Activated naive CD4-positive, alpha-beta T cell treated with anti-CD3 and anti-CD28 coated beads for 36 hours (primary cell): ENCODE measurements around the gene NOP56. TPM values are rescaled to one million over a fixed set of nuclear protein-coding genes. Genes with fewer than 3 reads are reported as not detected.
"Not testable (repeated sequence)": the region's sequence is repeated elsewhere in the genome, so short reads cannot be mapped to it uniquely, and the experiment has no call there.

Experiments used
- CTCF ChIA-PET: fragments of 350-600 bp; sonication (Branson Sonifier 250); formaldehyde crosslinking; loops from one replicate; lab custom pipeline; 2021; ENCODE audit warnings: antibody characterized with exemption; lab: Charles Lee
- DNase-seq: peaks from one replicate; pipeline ENCODE4 v3.0.0-alpha.2; 2020
- H3K27ac Mint-ChIP-seq: one replicate; pipeline ENCODE4 v1.8.0; 2021; ENCODE audit warnings: mild to moderate bottlenecking, mixed read lengths
- H3K27me3 Mint-ChIP-seq: one replicate; pipeline ENCODE4 v1.8.0; 2021; ENCODE audit warnings: low read depth, mixed read lengths
- H3K36me3 Mint-ChIP-seq: one replicate; pipeline ENCODE4 v1.8.0; 2021; ENCODE audit warnings: low read depth, mixed read lengths
- H3K4me1 Mint-ChIP-seq: one replicate; pipeline ENCODE4 v1.8.0; 2021; ENCODE audit warnings: low read depth, mixed read lengths
- H3K4me3 Mint-ChIP-seq: one replicate; pipeline ENCODE4 v1.8.0; 2021; ENCODE audit warnings: mild to moderate bottlenecking, moderate library complexity, mixed read lengths
- H3K9me3 Mint-ChIP-seq: one replicate; pipeline ENCODE4 v1.8.0; 2021; ENCODE audit warnings: mixed read lengths
- intact Hi-C: fragments of 100-400 bp; cut with micrococcal nuclease; formaldehyde crosslinking; loops from one replicate; pipeline ENCODE4 v1.15.1; 2023
- total RNA-seq, 2 experiments: library from RNA; stranded (reverse); gene quantifications; one replicate each; pipeline ENCODE4 v1.2.3, GENCODE V29; 2021

NOP56 gene
- total RNA-seq, 2 experiments from 2014 or later = 385 to 405 TPM

GRCh38 chr20:2691663-2692035 is 39.2 kb downstream of the NOP56 start:
- H3K27ac Mint-ChIP-seq = no peak overlapping the region
- H3K9me3 Mint-ChIP-seq = no peaks in the 10 kb centered on the region
- intact Hi-C loops = loop anchor here (1.0 kb wide), 1 partner anchor 61 kb away; no protein-coding TSS in a partner anchor
- peaks cover 3% of the 10 kb centered on the region for H3K36me3 Mint-ChIP-seq
- H3K4me1 Mint-ChIP-seq = peaks cover 15% of the 10 kb centered on the region
- peaks cover 36% of the 10 kb centered on the region for H3K27me3 Mint-ChIP-seq
- H3K4me3 Mint-ChIP-seq = peak overlapping the region; percentile 75
- CTCF ChIA-PET = interaction anchor here (1.1 to 1.2 kb wide), 2 partner anchors 50 to 61 kb away, joined by 3 read pairs; no protein-coding TSS in a partner anchor
- no peak for DNase-seq

- DNase-seq = peak; percentile 32
- Mint-ChIP-seq H3K4me1 (peaks cover 15% of the 10 kb centered on the region), H3K27me3 (peaks cover 40% of the 10 kb centered on the region), H3K9me3 (no peaks in the 10 kb centered on the region), H3K27ac (no peak within 1 kb of the TSS), H3K36me3 (peaks cover 3% of the 10 kb centered on the region), H3K4me3 (peak within 1 kb of the TSS; percentile 75)
- CTCF ChIA-PET = interaction anchor here (1.1 to 1.5 kb wide), 4 partner anchors 49 to 61 kb away, joined by 3 to 6 read pairs (median 3); no protein-coding TSS in a partner anchor
- intact Hi-C loops = loop anchor here (1.0 kb wide), 1 partner anchor 60 kb away; no protein-coding TSS in a partner anchor
Measured at GRCh38 chr20:2692036-2692885, 39.8 kb downstream of the NOP56 start, which contains the start of gene EBF4. EBF4 (plus strand) TSS chr20:2692780; CDS start chr20:2693646, 866 bp downstream.

GRCh38 chr20:2692886-2693285 is 40.5 kb downstream of the NOP56 start:
- intact Hi-C loops = loop anchor here (1.0 kb wide), 1 partner anchor 59 kb away; no protein-coding TSS in a partner anchor
- DNase-seq = peak; percentile 26

GRCh38 chr20:2693286-2694007 is 41.0 kb downstream of the NOP56 start:
- Mint-ChIP-seq H3K4me1 (peaks cover 4% of the 10 kb centered on the region), H3K36me3 (peaks cover 3% of the 10 kb centered on the region), H3K27me3 (peaks cover 40% of the 10 kb centered on the region), H3K27ac (no peak overlapping the region), H3K9me3 (no peaks in the 10 kb centered on the region), H3K4me3 (no peak overlapping the region)
- intact Hi-C loops = no loop called here
- CTCF ChIA-PET = interaction anchor here (0.6 to 1.5 kb wide), 6 partner anchors 19 to 147 kb away, joined by 3 to 6 read pairs (median 3); partner anchors contain the start of genes PCED1A and VPS16
- peak; percentile 54 for DNase-seq

More at GRCh38 chr20:2692886-2693285, 40.5 kb downstream of the NOP56 start:
- no peak overlapping the region for H3K4me3 Mint-ChIP-seq
- CTCF ChIA-PET = interaction anchor here (0.7 to 1.5 kb wide), 5 partner anchors 18 to 148 kb away, joined by 3 to 6 read pairs (median 3); partner anchors contain the start of genes PCED1A and VPS16
- peaks cover 3% of the 10 kb centered on the region for H3K36me3 Mint-ChIP-seq
- peaks cover 10% of the 10 kb centered on the region for H3K4me1 Mint-ChIP-seq
- H3K9me3 Mint-ChIP-seq = no peaks in the 10 kb centered on the region
- no peak overlapping the region for H3K27ac Mint-ChIP-seq
- H3K27me3 Mint-ChIP-seq = peaks cover 40% of the 10 kb centered on the region

GRCh38 chr20:2694008-2694471 is 41.6 kb downstream of the NOP56 start:
- Mint-ChIP-seq H3K9me3 (no peaks in the 10 kb centered on the region), H3K27me3 (peaks cover 40% of the 10 kb centered on the region), H3K4me3 (peak overlapping the region; percentile 26), H3K36me3 (peaks cover 3% of the 10 kb centered on the region), H3K27ac (no peak overlapping the region), H3K4me1 (peaks cover 4% of the 10 kb centered on the region)
- intact Hi-C loops = no loop called here
- no peak for DNase-seq
- CTCF ChIA-PET = interaction anchor here (0.6 to 1.6 kb wide), 4 partner anchors 58 to 187 kb away, joined by 3 to 6 read pairs (median 4); partner anchors contain the start of genes PCED1A and VPS16

GRCh38 chr20:2694519-2694918 is 42.1 kb downstream of the NOP56 start:
- CTCF ChIA-PET = interaction anchor here (0.6 to 1.6 kb wide), 3 partner anchors 58 to 188 kb away, joined by 3 to 5 read pairs (median 4); partner anchors contain the start of genes PCED1A and VPS16
- H3K4me1 Mint-ChIP-seq = peaks cover 4% of the 10 kb centered on the region
- no peaks in the 10 kb centered on the region for H3K9me3 Mint-ChIP-seq
- intact Hi-C loops = no loop called here
- no peak overlapping the region for H3K27ac Mint-ChIP-seq
- peak overlapping the region; percentile 26 for H3K4me3 Mint-ChIP-seq
- no peak for DNase-seq
- H3K27me3 Mint-ChIP-seq = peaks cover 40% of the 10 kb centered on the region
- peaks cover 3% of the 10 kb centered on the region for H3K36me3 Mint-ChIP-seq

GRCh38 chr20:2695206-2695983 is 43.0 kb downstream of the NOP56 start:
- intact Hi-C loops = no loop called here
- no peak overlapping the region for H3K4me3 Mint-ChIP-seq
- H3K27ac Mint-ChIP-seq = no peak overlapping the region
- DNase-seq = no peak
- peaks cover 4% of the 10 kb centered on the region for H3K4me1 Mint-ChIP-seq
- H3K36me3 Mint-ChIP-seq = peaks cover 3% of the 10 kb centered on the region
- CTCF ChIA-PET = interaction anchor here (1.6 kb wide), 1 partner anchor 57 kb away, joined by 5 read pairs; no protein-coding TSS in a partner anchor
- H3K27me3 Mint-ChIP-seq = peaks cover 40% of the 10 kb centered on the region
- H3K9me3 Mint-ChIP-seq = no peaks in the 10 kb centered on the region

GRCh38 chr20:2695984-2696525 is 43.6 kb downstream of the NOP56 start:
- CTCF ChIA-PET, intact Hi-C loops, H3K4me3 Mint-ChIP-seq, H3K27ac Mint-ChIP-seq, H3K36me3 Mint-ChIP-seq, DNase-seq, H3K9me3 Mint-ChIP-seq, H3K4me1 Mint-ChIP-seq: not testable (repeated sequence)
- peaks cover 37% of the 10 kb centered on the region for H3K27me3 Mint-ChIP-seq

- H3K9me3 Mint-ChIP-seq = no peaks in the 10 kb centered on the region
- no peak overlapping the region for H3K27ac Mint-ChIP-seq
- DNase-seq = no peak
- CTCF ChIA-PET = no interaction called here
- intact Hi-C loops = no loop called here
- peaks cover 4% of the 10 kb centered on the region for H3K4me1 Mint-ChIP-seq
- H3K27me3 Mint-ChIP-seq = peaks cover 31% of the 10 kb centered on the region
- peaks cover 3% of the 10 kb centered on the region for H3K36me3 Mint-ChIP-seq
- no peak overlapping the region for H3K4me3 Mint-ChIP-seq
Measured at GRCh38 chr20:2696646-2697045, 44.2 kb downstream of the NOP56 start.

GRCh38 chr20:2697768-2698167 is 45.3 kb downstream of the NOP56 start:
- CTCF ChIA-PET = interaction anchor here (0.5 kb wide), 1 partner anchor 9 kb away, joined by 11 read pairs; no protein-coding TSS in a partner anchor
- H3K27ac Mint-ChIP-seq = no peak overlapping the region
- H3K27me3 Mint-ChIP-seq = peaks cover 25% of the 10 kb centered on the region
- H3K4me3 Mint-ChIP-seq = no peak overlapping the region
- no peaks in the 10 kb centered on the region for H3K9me3 Mint-ChIP-seq
- no peak for DNase-seq
- H3K36me3 Mint-ChIP-seq = no peaks in the 10 kb centered on the region
- intact Hi-C loops = no loop called here
- H3K4me1 Mint-ChIP-seq = no peaks in the 10 kb centered on the region
